Measurements from ENCODE around the gene MITF. TPM values are rescaled to one million over a fixed set of nuclear protein-coding genes. Genes with fewer than 3 reads are reported as not detected.

Gene MITF
- total RNA-seq, 8 experiments from 2014 or later = 0.21 to 21.9 (median 1.1) TPM

- 0 to 87% (median 22%) methylated on average over 1 to 2 of the region's 2 CpGs; no CpG with 5 or more reads in 4 of the 10 experiments for WGBS, 10 experiments
- no peak overlapping the region for H3K4me3 ChIP-seq
- in situ Hi-C loops (cut with MboI; ENCODE audit: low pct_unique_long_range_greater_than_20kb in 2 of 9, low sequenced_read_pairs in 9 of 9, unreplicated experiment in 9 of 9) = loop anchor here in 2 of 9 experiments (25.0 kb wide), 2 partner anchors 218 to 243 kb away; no protein-coding TSS in a partner anchor
- ATAC-seq (replicated peaks in 6 of 8) = peak in 6 of 8 experiments; percentile 69 to 100 (median 80)
- no peak overlapping the region for H3K27ac ChIP-seq
- H3K4me1 ChIP-seq (replicated peaks in 1 of 2) = no peaks in the 10 kb centered on the region
These were observed 191.3 kb downstream of the MITF start for GRCh38 chr3:69930564-69930963.

DNA sequence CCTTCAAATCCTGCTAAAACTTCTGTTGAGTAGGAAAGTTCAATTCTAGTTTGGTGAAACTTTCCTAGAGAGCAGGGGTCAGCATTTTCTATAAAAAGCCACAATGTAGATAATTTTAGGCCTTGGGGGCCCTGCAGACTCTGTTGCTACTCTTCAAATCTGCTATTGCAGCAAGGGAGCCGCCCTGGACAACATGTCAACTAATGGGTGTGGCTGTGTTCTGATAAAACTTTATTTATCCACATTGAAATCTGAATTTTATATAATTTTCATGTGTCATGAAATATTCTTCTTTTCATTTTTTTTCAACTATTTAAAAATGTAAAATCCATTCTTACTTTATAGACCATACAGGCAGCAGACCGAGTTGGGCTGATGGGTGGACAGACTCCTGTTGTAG lies 192.8 kb downstream of the MITF start:
- WGBS, 10 experiments = 47 to 100% (median 96%) methylated on average over 1 to 2 of the region's 2 CpGs
- Histone ChIP-seq H3K4me1 (replicated peaks in 1 of 2) (no peaks in the 10 kb centered on the region), H3K4me3 (no peak overlapping the region), H3K27ac (no peak overlapping the region)
- in situ Hi-C loops (cut with MboI; ENCODE audit: low pct_unique_long_range_greater_than_20kb in 2 of 9, low sequenced_read_pairs in 9 of 9, unreplicated experiment in 9 of 9) = loop anchor here in 2 of 9 experiments (25.0 kb wide), 2 partner anchors 220 to 245 kb away; no protein-coding TSS in a partner anchor
- no peak for ATAC-seq (replicated peaks in 6 of 8)

- ATAC-seq (replicated peaks in 6 of 8) = no peak
- H3K27ac ChIP-seq = no peak overlapping the region
- no peak overlapping the region for H3K4me3 ChIP-seq
- in situ Hi-C loops (cut with MboI; ENCODE audit: low pct_unique_long_range_greater_than_20kb in 2 of 9, low sequenced_read_pairs in 9 of 9, unreplicated experiment in 9 of 9) = loop anchor here in 2 of 9 experiments (25.0 kb wide), 2 partner anchors 220 to 245 kb away; no protein-coding TSS in a partner anchor
- 58 to 100% (median 78%) methylated on average over 1 to 3 of the region's 3 CpGs; no CpG with 5 or more reads in 2 of the 10 experiments for WGBS, 10 experiments
- H3K4me1 ChIP-seq (replicated peaks in 1 of 2) = no peaks in the 10 kb centered on the region
These were observed 193.2 kb downstream of the MITF start for GRCh38 chr3:69932501-69932900.

DNA sequence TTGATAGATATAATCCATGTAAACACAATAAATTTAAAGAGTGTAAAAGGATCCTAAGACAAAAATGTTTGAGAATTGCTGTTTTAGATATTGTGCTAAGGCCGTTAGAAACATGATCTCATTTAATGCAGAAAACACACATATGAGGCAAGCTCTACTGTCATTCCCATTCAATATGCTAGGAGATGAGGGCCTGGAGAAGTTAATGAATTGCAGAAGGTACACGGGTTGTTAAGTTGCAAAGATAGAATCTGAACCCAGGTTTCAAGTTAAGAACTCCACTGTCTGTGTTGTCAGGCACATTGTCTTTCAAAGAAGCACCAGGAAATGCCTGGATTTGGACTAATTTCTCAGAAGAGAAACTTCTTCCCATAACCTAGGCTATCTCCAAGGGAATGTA lies 195.1 kb downstream of the MITF start:
- in situ Hi-C loops (cut with MboI; ENCODE audit: low pct_unique_long_range_greater_than_20kb in 2 of 9, low sequenced_read_pairs in 9 of 9, unreplicated experiment in 9 of 9) = loop anchor here in 2 of 9 experiments (25.0 kb wide), 2 partner anchors 222 to 247 kb away; no protein-coding TSS in a partner anchor
- Histone ChIP-seq H3K27ac (no peak overlapping the region), H3K4me3 (no peak overlapping the region), H3K4me1 (replicated peaks in 1 of 2) (no peaks in the 10 kb centered on the region)
- ATAC-seq (replicated peaks in 6 of 8) = no peak
- 40 to 73% (median 49%) methylated on average over 1 to 2 of the region's 2 CpGs; no CpG with 5 or more reads in 4 of the 10 experiments for WGBS, 10 experiments

DNA sequence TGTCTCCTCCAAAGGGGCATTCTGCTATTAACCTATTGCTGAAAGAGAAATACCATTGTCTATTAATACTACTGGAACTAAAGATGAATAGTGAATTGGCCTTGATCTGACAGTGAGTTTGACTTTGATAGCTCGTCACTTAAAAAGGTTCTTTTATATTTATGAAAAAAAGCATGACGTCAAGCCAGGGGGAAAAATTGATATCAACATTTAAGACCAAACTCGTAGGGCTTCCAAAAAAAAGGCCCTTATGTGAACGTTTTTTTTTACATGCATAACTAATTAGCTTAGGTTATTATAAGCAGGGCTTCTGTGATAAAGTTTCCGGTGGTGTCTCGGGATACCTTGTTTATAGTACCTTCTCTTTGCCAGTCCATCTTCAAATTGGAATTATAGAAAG lies 197.0 kb downstream of the MITF start:
- no peak overlapping the region for H3K4me3 ChIP-seq
- ATAC-seq (replicated peaks in 6 of 8) = no peak
- WGBS, 10 experiments = 44 to 100% (median 78%) methylated on average over 1 to 6 of the region's 6 CpGs
- H3K4me1 ChIP-seq (replicated peaks in 1 of 2) = no peaks in the 10 kb centered on the region
- no peak overlapping the region for H3K27ac ChIP-seq
- in situ Hi-C loops (cut with MboI; ENCODE audit: low pct_unique_long_range_greater_than_20kb in 2 of 9, low sequenced_read_pairs in 9 of 9, unreplicated experiment in 9 of 9) = loop anchor here in 2 of 9 experiments (25.0 kb wide), 2 partner anchors 224 to 249 kb away; no protein-coding TSS in a partner anchor

DNA sequence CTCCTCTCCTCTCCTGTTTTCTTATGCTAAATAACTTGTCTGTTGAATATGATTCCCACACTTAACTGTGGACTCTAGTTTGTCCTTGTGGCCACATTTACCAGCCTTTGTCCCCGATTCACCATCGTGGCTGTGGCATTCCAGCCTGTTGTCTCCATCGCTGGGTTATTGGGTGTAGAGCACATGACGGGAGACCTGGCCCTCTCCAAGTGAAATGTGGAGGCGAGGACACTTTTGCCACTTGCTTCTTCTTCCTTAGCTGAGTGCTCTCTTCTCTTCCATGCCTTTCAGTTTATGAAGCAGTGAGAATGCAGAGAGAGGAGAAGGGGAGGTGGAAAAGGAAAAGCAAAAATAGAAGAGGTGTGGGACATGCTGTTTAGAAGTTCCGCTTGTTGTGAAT lies 198.8 kb downstream of the MITF start:
- no peak overlapping the region for H3K27ac ChIP-seq
- 85 to 100% (median 88%) methylated on average over 1 to 6 of the region's 6 CpGs; no CpG with 5 or more reads in 3 of the 10 experiments for WGBS, 10 experiments
- in situ Hi-C loops (cut with MboI; ENCODE audit: low pct_unique_long_range_greater_than_20kb in 2 of 9, low sequenced_read_pairs in 9 of 9, unreplicated experiment in 9 of 9) = loop anchor here in 2 of 9 experiments (25.0 kb wide), 2 partner anchors 226 to 251 kb away; no protein-coding TSS in a partner anchor
- no peaks in the 10 kb centered on the region for H3K4me1 ChIP-seq (replicated peaks in 1 of 2)
- H3K4me3 ChIP-seq = no peak overlapping the region
- no peak for ATAC-seq (replicated peaks in 6 of 8)

DNA sequence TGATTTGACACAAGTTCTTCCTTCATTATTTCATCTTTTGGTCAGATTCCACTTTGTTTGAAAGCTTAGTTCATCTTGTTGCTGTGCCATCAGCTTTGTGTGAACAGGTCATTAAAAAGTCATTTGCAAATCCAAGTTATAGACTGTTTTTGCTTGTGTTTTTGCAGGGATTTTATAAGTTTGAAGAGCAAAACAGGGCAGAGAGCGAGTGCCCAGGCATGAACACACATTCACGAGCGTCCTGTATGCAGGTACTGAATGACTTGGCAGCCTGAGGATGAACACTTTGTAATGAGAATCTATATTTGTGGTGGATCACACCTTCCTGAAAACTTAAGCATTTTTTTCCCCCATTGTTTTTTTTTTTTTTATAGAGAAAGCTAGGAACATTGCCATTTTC lies 199.7 kb downstream of the MITF start:
- H3K4me3 ChIP-seq = no peak overlapping the region
- in situ Hi-C loops (cut with MboI; ENCODE audit: low pct_unique_long_range_greater_than_20kb in 2 of 9, low sequenced_read_pairs in 9 of 9, unreplicated experiment in 9 of 9) = loop anchor here in 2 of 9 experiments (25.0 kb wide), 2 partner anchors 227 to 252 kb away; no protein-coding TSS in a partner anchor
- H3K27ac ChIP-seq = no peak overlapping the region
- 81 to 100% (median 93%) methylated on average over 2 to 3 of the region's 3 CpGs for WGBS, 10 experiments
- H3K4me1 ChIP-seq (replicated peaks in 1 of 2) = no peaks in the 10 kb centered on the region
- ATAC-seq (replicated peaks in 6 of 8) = no peak

GRCh38 chr3:69941037-69941436 lies 201.8 kb downstream of the MITF start:
- WGBS, 10 experiments = 71 to 100% (median 89%) methylated on average over 1 to 3 of the region's 3 CpGs; no CpG with 5 or more reads in 1 of the 10 experiments
- in situ Hi-C loops (cut with MboI; ENCODE audit: low pct_unique_long_range_greater_than_20kb in 2 of 9, low sequenced_read_pairs in 9 of 9, unreplicated experiment in 9 of 9) = loop anchor here in 4 of 9 experiments (10.0 to 25.0 kb wide), 4 partner anchors 146 to 254 kb away; no protein-coding TSS in a partner anchor
- Histone ChIP-seq H3K4me1 (replicated peaks in 1 of 2) (no peaks in the 10 kb centered on the region), H3K27ac (no peak overlapping the region), H3K4me3 (no peak overlapping the region)
- no peak for ATAC-seq (replicated peaks in 6 of 8)

DNA sequence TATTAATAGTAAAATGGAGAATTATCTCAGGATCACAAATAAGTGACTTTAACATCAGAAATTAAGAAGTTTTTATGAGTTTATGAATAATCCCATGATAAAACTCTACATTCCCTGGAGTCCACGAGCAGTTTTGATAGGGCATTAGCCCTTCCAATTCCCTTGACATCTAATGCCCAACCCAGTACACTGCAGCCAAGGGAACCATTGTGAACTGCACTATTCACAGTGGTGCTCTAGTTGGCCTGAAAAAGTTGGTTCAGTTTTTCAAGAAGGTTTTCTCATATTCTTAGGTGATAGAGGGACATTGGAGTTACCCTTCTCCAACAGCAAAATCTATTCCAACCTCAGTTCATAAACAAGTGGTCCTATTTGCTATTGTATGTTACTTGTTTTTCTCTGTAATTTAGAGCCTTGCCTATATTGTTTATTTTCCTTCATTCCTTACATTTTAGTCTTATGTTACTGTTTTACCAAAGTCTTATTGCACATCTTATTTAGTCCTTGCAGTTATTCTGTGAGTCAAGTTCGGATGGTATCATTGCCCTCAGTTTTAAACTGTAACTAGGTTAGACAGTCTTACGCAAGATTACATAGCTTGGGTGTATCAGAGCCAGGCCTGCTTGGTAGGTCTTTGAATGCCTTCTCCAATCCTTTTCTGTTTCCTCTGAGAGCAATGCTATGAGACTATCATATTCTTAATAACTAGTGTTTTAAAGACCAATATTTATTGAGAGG lies 202.3 kb downstream of the MITF start:
- Histone ChIP-seq H3K4me1 (replicated peaks in 1 of 2) (no peaks in the 10 kb centered on the region), H3K4me3 (no peak overlapping the region), H3K27ac (no peak overlapping the region)
- WGBS, 10 experiments = 50 to 92% (median 75%) methylated on average over 1 to 3 of the region's 3 CpGs; no CpG with 5 or more reads in 1 of the 10 experiments
- no peak for ATAC-seq (replicated peaks in 6 of 8)
- in situ Hi-C loops (cut with MboI; ENCODE audit: low pct_unique_long_range_greater_than_20kb in 2 of 9, low sequenced_read_pairs in 9 of 9, unreplicated experiment in 9 of 9) = loop anchor here in 4 of 9 experiments (10.0 to 25.0 kb wide), 4 partner anchors 147 to 254 kb away; no protein-coding TSS in a partner anchor

- in situ Hi-C loops (cut with MboI; ENCODE audit: low pct_unique_long_range_greater_than_20kb in 2 of 9, low sequenced_read_pairs in 9 of 9, unreplicated experiment in 9 of 9) = loop anchor here in 4 of 9 experiments (10.0 to 25.0 kb wide), 4 partner anchors 150 to 258 kb away; no protein-coding TSS in a partner anchor
- Histone ChIP-seq H3K27ac (no peak overlapping the region), H3K4me1 (replicated peaks in 1 of 2) (peaks cover 0 to 5% of the 10 kb centered on the region in 2 donors), H3K4me3 (no peak overlapping the region)
- no peak for ATAC-seq (replicated peaks in 6 of 8)
- 13 to 79% (median 59%) methylated on average over 1 to 3 of the region's 3 CpGs; no CpG with 5 or more reads in 1 of the 10 experiments for WGBS, 10 experiments
These were observed 205.7 kb downstream of the MITF start for GRCh38 chr3:69944931-69945493.

GRCh38 chr3:69948246-69948862 lies 209.1 kb downstream of the MITF start:
- Histone ChIP-seq H3K4me1 (replicated peaks in 1 of 2) (peaks cover 0 to 5% of the 10 kb centered on the region in 2 donors), H3K4me3 (no peak overlapping the region), H3K27ac (no peak overlapping the region)
- WGBS, 10 experiments = 0 to 10% (median 5%) methylated on average over 1 to 4 of the region's 4 CpGs
- peak in 1 of 8 experiments; percentile 34 for ATAC-seq (replicated peaks in 6 of 8)
- in situ Hi-C loops (cut with MboI; ENCODE audit: low pct_unique_long_range_greater_than_20kb in 2 of 9, low sequenced_read_pairs in 9 of 9, unreplicated experiment in 9 of 9) = loop anchor here in 4 of 9 experiments (10.0 to 25.0 kb wide), 4 partner anchors 154 to 261 kb away; no protein-coding TSS in a partner anchor

- in situ Hi-C loops (cut with MboI; ENCODE audit: low pct_unique_long_range_greater_than_20kb in 2 of 9, low sequenced_read_pairs in 9 of 9, unreplicated experiment in 9 of 9) = no loop called here
- no peak overlapping the region for H3K4me3 ChIP-seq
These were observed 212.4 kb downstream of the MITF start for GRCh38 chr3:69951616-69952015.

More at GRCh38 chr3:69951616-69952015, 212.4 kb downstream of the MITF start:
- H3K27ac ChIP-seq = no peak overlapping the region
- WGBS, 10 experiments = 0 to 82% (median 70%) methylated on average over 1 to 3 of the region's 3 CpGs; no CpG with 5 or more reads in 1 of the 10 experiments
- ATAC-seq (replicated peaks in 6 of 8) = no peak
- peaks cover 0 to 5% of the 10 kb centered on the region in 2 donors for H3K4me1 ChIP-seq (replicated peaks in 1 of 2)
